ENCODE measurements around the gene UCN2.

DNA sequence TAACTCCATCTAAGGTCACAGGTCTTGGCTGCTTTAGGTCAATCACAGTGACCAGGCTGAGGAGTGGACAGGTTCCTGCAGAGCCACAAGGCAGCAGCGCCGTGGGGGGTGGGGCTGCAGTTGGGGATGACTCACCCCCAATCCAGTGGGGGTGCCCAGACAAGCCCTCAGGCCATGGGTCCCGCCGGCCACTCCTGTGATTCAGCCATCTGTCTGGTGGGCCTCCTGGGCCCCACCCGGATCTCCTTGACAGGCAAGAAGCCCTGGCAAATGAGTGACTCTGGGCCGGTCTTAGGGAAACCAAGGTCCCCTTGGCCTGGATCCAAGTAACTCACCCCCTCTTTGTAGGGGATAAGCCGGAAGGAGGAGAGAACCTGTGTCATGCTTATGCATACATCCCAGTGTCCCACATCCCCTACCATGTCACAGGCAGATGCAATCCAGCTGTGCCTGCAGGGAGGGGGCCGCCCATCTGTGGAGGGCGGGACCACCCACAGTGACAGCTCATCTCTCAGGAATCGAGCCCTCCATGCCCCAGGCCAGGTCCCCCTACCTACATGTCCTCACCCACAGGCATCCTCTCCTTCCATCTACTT, 32.0 kb upstream of the UCN2 start:
- TF ChIP-seq, protein P1, sequence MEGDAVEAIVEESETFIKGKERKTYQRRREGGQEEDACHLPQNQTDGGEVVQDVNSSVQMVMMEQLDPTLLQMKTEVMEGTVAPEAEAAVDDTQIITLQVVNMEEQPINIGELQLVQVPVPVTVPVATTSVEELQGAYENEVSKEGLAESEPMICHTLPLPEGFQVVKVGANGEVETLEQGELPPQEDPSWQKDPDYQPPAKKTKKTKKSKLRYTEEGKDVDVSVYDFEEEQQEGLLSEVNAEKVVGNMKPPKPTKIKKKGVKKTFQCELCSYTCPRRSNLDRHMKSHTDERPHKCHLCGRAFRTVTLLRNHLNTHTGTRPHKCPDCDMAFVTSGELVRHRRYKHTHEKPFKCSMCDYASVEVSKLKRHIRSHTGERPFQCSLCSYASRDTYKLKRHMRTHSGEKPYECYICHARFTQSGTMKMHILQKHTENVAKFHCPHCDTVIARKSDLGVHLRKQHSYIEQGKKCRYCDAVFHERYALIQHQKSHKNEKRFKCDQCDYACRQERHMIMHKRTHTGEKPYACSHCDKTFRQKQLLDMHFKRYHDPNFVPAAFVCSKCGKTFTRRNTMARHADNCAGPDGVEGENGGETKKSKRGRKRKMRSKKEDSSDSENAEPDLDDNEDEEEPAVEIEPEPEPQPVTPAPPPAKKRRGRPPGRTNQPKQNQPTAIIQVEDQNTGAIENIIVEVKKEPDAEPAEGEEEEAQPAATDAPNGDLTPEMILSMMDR (IDR thresholded peaks at IDR 0.05; ENCODE audit: poor library complexity), result no peak
- TF ChIP-seq EZH2 (IDR thresholded peaks at IDR 0.05; ENCODE audit: borderline replicate concordance) (no peak), EZH2phosphoT487 (IDR thresholded peaks at IDR 0.05; ENCODE audit: low read depth, severe bottlenecking, unreplicated experiment) (no peak)

All from hepatocyte (in vitro differentiated cells).